MM.1S (cell line): ENCODE measurements around the gene SRRM4.

Experiments
- DNase-seq: peaks from one replicate; pipeline ENCODE4 v3.0.0-alpha.2; 2015
- H2AFZ ChIP-seq: fragments of 300-600 bp; sonication (generic); 2 replicates; pipeline ENCODE4 v1.6.0; 2016; ENCODE audit warnings: antibody characterized with exemption, low read length
- H3F3A ChIP-seq: fragments of 300-600 bp; sonication (generic); 2 replicates; pipeline ENCODE4 v1.6.1; 2016; ENCODE audit warnings: mild to moderate bottlenecking, antibody characterized with exemption, low read length, moderate library complexity, mixed read lengths; ENCODE audit not compliant: insufficient read depth
- H3K27ac ChIP-seq: fragments of 300-600 bp; sonication (generic); 2 replicates; pipeline ENCODE4 v1.5.1; 2016; ENCODE audit warnings: mild to moderate bottlenecking, low read length
- H3K27me3 ChIP-seq: fragments of 300-600 bp; sonication (generic); replicated peaks from 2 replicates; pipeline ENCODE4 v1.6.0; 2016; ENCODE audit warnings: low read length; ENCODE audit not compliant: insufficient read depth
- H3K36me3 ChIP-seq: fragments of 300-600 bp; sonication (generic); replicated peaks from 2 replicates; pipeline ENCODE4 v1.6.1; 2016; ENCODE audit warnings: mild to moderate bottlenecking, low read length, mixed read lengths; ENCODE audit not compliant: insufficient read depth
- H3K4me1 ChIP-seq: fragments of 300-600 bp; sonication (generic); 2 replicates; pipeline ENCODE4 v1.6.1; 2016; ENCODE audit warnings: low read length, mixed read lengths
- H3K4me2 ChIP-seq: fragments of 300-600 bp; sonication (generic); 2 replicates; pipeline ENCODE4 v1.6.0; 2016; ENCODE audit warnings: low read depth, low read length
- H3K4me3 ChIP-seq: fragments of 300-600 bp; sonication (generic); 2 replicates; pipeline ENCODE4 v1.5.1; 2016; ENCODE audit warnings: low read length, mixed read lengths
- H3K79me2 ChIP-seq: fragments of 300-600 bp; sonication (generic); 2 replicates; pipeline ENCODE4 v1.6.1; 2016; ENCODE audit warnings: mixed run types, low read length, mixed read lengths
- H3K9ac ChIP-seq: fragments of 300-600 bp; sonication (generic); 2 replicates; pipeline ENCODE4 v1.6.1; 2016; ENCODE audit warnings: low read length, mixed read lengths
- H3K9me2 ChIP-seq: fragments of 300-600 bp; sonication (generic); replicated peaks from 2 replicates; pipeline ENCODE4 v1.6.1; 2016; ENCODE audit warnings: mild to moderate bottlenecking, low read length, mixed read lengths; ENCODE audit not compliant: insufficient read depth
- H3K9me3 ChIP-seq: fragments of 300-600 bp; sonication (generic); replicated peaks from 2 replicates; pipeline ENCODE4 v1.6.1; 2016; ENCODE audit warnings: mild to moderate bottlenecking, low read length, mixed read lengths; ENCODE audit not compliant: insufficient read depth
- H4K20me1 ChIP-seq: fragments of 300-600 bp; sonication (generic); 2 replicates; pipeline ENCODE4 v1.6.1; 2016; ENCODE audit warnings: mild to moderate bottlenecking, low read length, moderate library complexity, mixed read lengths; ENCODE audit not compliant: insufficient read depth
- EZH2 ChIP-seq: fragments of 300-600 bp; sonication (generic); optimal IDR thresholded peaks from 2 replicates; pipeline ENCODE3; 2017; ENCODE audit warnings: low read depth, mild to moderate bottlenecking, antibody characterized with exemption, low read length, mixed read lengths
- EZH2phosphoT487 ChIP-seq: fragments of 300-600 bp; sonication (generic); IDR thresholded peaks from 2 replicates; pipeline ENCODE4 v1.6.1; 2018; ENCODE audit warnings: antibody characterized with exemption, low read length
- TF ChIP-seq, protein P1 (sequence below): fragments of 300-600 bp; sonication (generic); IDR thresholded peaks from 2 replicates; pipeline ENCODE4 v1.5.1; 2016; ENCODE audit warnings: antibody characterized with exemption, low read length, mixed read lengths

The SRRM4 gene

DNA sequence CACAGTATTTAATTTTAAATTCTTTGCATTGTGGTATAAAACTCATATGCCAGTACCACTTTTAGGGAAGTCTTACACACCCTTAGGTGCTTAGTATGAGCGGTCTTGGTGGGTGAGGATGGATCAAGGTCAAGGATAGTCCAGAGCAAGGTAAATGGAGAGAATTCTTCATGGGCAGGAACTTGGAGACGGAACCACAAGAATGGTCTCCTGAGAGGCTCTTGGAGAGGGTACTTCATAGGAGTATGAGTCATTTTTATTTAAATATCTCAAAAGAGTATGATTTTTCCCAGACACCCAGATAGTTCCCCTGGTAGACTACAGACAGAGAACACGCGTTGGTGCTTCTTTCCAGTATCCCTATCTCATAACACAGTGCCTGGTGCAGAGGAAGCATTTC is 219.3 kb downstream of the SRRM4 start:
- H3F3A ChIP-seq = no peaks in the 10 kb centered on the region
- H3K36me3 ChIP-seq = no peaks in the 10 kb centered on the region
- no peak for TF ChIP-seq EZH2
- TF ChIP-seq, protein P1, sequence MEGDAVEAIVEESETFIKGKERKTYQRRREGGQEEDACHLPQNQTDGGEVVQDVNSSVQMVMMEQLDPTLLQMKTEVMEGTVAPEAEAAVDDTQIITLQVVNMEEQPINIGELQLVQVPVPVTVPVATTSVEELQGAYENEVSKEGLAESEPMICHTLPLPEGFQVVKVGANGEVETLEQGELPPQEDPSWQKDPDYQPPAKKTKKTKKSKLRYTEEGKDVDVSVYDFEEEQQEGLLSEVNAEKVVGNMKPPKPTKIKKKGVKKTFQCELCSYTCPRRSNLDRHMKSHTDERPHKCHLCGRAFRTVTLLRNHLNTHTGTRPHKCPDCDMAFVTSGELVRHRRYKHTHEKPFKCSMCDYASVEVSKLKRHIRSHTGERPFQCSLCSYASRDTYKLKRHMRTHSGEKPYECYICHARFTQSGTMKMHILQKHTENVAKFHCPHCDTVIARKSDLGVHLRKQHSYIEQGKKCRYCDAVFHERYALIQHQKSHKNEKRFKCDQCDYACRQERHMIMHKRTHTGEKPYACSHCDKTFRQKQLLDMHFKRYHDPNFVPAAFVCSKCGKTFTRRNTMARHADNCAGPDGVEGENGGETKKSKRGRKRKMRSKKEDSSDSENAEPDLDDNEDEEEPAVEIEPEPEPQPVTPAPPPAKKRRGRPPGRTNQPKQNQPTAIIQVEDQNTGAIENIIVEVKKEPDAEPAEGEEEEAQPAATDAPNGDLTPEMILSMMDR = no peak
- TF ChIP-seq EZH2phosphoT487 = no peak
- no peaks in the 10 kb centered on the region for H3K4me1 ChIP-seq
- DNase-seq = no peak
- H3K27me3 ChIP-seq = no peaks in the 10 kb centered on the region
- no peak overlapping the region for H3K27ac ChIP-seq
- no peak overlapping the region for H3K9ac ChIP-seq
- H3K79me2 ChIP-seq = no peaks in the 10 kb centered on the region
- H3K4me3 ChIP-seq = no peak overlapping the region
- H3K4me2 ChIP-seq = no peak overlapping the region
- H3K9me3 ChIP-seq = no peaks in the 10 kb centered on the region
- no peak overlapping the region for H2AFZ ChIP-seq
- H3K9me2 ChIP-seq = no peaks in the 10 kb centered on the region
- H4K20me1 ChIP-seq = no peaks in the 10 kb centered on the region

DNA sequence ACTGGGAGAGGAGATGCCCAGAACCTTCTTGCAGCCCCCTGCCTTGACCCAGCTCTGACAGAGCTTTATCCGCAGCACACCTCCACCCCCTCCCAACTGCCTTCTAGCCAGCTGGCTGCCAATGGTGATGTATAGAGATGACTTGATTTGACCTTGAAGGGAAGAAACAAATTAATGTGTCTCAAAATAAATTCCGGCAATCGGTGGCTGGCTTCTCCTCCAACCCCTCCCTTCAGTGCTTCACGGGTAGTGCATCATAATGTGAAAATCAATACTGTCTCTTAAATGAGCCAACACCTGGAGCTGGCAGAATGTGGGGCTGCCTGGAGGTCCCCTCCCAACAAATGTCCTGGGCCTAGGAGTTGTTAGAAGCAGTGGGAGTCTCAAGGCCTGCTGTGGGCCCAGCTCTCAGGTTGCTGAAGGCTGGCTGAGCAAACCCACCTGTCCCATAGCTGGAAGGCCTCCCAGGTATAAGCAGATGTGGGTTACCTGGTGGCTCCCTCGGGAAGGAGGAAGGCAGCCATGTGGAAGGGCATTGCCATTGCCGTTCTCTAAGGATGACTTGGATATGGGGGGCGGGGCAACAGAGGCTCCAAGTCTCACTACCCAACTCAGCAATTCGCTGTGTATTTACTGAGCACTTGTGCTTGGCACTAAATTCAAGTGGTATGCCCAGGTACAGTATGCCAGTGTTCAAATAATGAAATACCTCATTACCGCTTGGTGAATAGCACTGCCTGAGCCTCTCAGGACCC is 220.6 kb downstream of the SRRM4 start:
- Histone ChIP-seq H3F3A (no peaks in the 10 kb centered on the region), H3K27ac (no peak overlapping the region), H3K79me2 (no peaks in the 10 kb centered on the region), H3K4me2 (no peak overlapping the region), H3K4me1 (no peaks in the 10 kb centered on the region), H3K9me2 (no peaks in the 10 kb centered on the region), H3K4me3 (no peak overlapping the region), H4K20me1 (no peaks in the 10 kb centered on the region), H3K9ac (no peak overlapping the region), H3K9me3 (no peaks in the 10 kb centered on the region), H2AFZ (no peak overlapping the region), H3K36me3 (no peaks in the 10 kb centered on the region), H3K27me3 (no peaks in the 10 kb centered on the region)
- DNase-seq = no peak
- TF ChIP-seq EZH2phosphoT487 (no peak), EZH2 (no peak)
- TF ChIP-seq, protein P1 = no peak

DNA sequence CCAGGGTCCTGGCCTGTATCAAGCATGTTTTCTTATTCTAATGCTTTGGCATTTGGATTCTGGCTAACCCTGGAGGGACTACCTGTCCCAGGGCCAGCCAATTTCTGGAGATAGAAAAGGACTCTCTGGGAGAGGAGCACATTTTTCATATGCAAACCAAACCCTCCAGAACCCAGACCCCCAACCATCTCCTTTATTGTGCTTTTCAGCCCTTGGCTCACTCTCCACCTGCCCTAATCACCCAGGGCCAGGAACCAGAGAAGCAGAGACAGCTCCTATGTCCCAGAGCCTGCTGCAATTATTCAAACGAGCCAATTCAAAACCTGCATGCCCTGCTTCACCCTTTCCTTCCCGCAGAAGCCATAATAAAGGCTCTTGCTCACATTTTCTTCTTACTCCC is 221.2 kb downstream of the SRRM4 start:
- Histone ChIP-seq H2AFZ (no peak overlapping the region), H3K9me3 (no peaks in the 10 kb centered on the region), H3K4me3 (no peak overlapping the region), H3K36me3 (no peaks in the 10 kb centered on the region), H3F3A (no peaks in the 10 kb centered on the region), H3K27me3 (no peaks in the 10 kb centered on the region), H4K20me1 (no peaks in the 10 kb centered on the region), H3K4me1 (no peaks in the 10 kb centered on the region), H3K4me2 (no peak overlapping the region), H3K9ac (no peak overlapping the region), H3K27ac (no peak overlapping the region), H3K79me2 (no peaks in the 10 kb centered on the region), H3K9me2 (no peaks in the 10 kb centered on the region)
- DNase-seq = no peak
- TF ChIP-seq EZH2 = no peak
- TF ChIP-seq EZH2phosphoT487 = no peak
- TF ChIP-seq, protein P1 = no peak
